MCF 10A (cell line): ENCODE measurements around the gene SYT13. TPM values are rescaled to one million over a fixed set of nuclear protein-coding genes. Genes with fewer than 3 reads are reported as not detected.

Experiments used
- BruUV-seq: library from RNA; stranded (reverse); fragments of 400-500 nt; replicated peaks from 2 replicates; lab custom pipeline; 2021; lab: Mats Ljungman, UMichigan
- CTCF ChIA-PET: fragments of 300-600 bp; sonication (Branson Sonifier 250); formaldehyde crosslinking; extraction: SDS; loops from one replicate; lab custom pipeline; 2021; ENCODE audit warnings: antibody characterized with exemption, inconsistent platforms; lab: Yijun Ruan, JAX
- POLR2A ChIA-PET: fragments of 300-600, 350-650 bp; sonication (Branson Sonifier 250); formaldehyde crosslinking; extraction: SDS; loops from one replicate; lab custom pipeline; 2020; ENCODE audit warnings: antibody characterized with exemption, inconsistent platforms; lab: Yijun Ruan, JAX
- DNase-seq: peaks from one replicate; pipeline ENCODE4 v3.0.0-alpha.2; 2018; ENCODE audit not compliant: unreplicated experiment
- H3K27ac Mint-ChIP-seq: one replicate; pipeline ENCODE4 v1.8.0; 2022; ENCODE audit warnings: mild to moderate bottlenecking, low read depth, mixed read lengths; ENCODE audit not compliant: unreplicated experiment
- H3K27me3 Mint-ChIP-seq: one replicate; pipeline ENCODE4 v1.8.0; 2022; ENCODE audit warnings: mixed read lengths; ENCODE audit not compliant: insufficient read depth, unreplicated experiment
- H3K36me3 Mint-ChIP-seq: one replicate; pipeline ENCODE4 v1.8.0; 2022; ENCODE audit warnings: mild to moderate bottlenecking, moderate library complexity, mixed read lengths; ENCODE audit not compliant: insufficient read depth, unreplicated experiment
- H3K4me1 Mint-ChIP-seq: one replicate; pipeline ENCODE4 v1.8.0; 2022; ENCODE audit warnings: mixed read lengths; ENCODE audit not compliant: insufficient read depth, unreplicated experiment
- H3K4me3 Mint-ChIP-seq: one replicate; pipeline ENCODE4 v1.8.0; 2022; ENCODE audit warnings: mild to moderate bottlenecking, moderate library complexity, mixed read lengths; ENCODE audit not compliant: unreplicated experiment
- H3K9me3 Mint-ChIP-seq: one replicate; pipeline ENCODE4 v1.8.0; 2022; ENCODE audit warnings: mixed read lengths; ENCODE audit not compliant: unreplicated experiment
- CTCF ChIP-seq: fragments of 200-600 bp; IDR thresholded peaks from one replicate; pipeline ENCODE4 v1.8.0; 2022; ENCODE audit warnings: antibody characterized with exemption, mild to moderate bottlenecking; ENCODE audit not compliant: unreplicated experiment
- intact Hi-C: fragments of 100-400 bp; cut with micrococcal nuclease; formaldehyde crosslinking; loops from 2 replicates; pipeline ENCODE4 v1.14.1; 2022
- total RNA-seq: library from RNA; stranded (reverse); gene quantifications from 2 replicates; pipeline ENCODE4 v1.2.3, GENCODE V29; 2022

SYT13 gene
- total RNA-seq, 1 experiment from 2014 or later = not detected

- Mint-ChIP-seq H3K4me1 (no peaks in the 10 kb centered on the region), H3K27ac (no peak overlapping the region), H3K9me3 (no peaks in the 10 kb centered on the region), H3K27me3 (peaks cover 10% of the 10 kb centered on the region), H3K4me3 (no peak overlapping the region), H3K36me3 (no peaks in the 10 kb centered on the region)
- intact Hi-C loops = no loop called here
- POLR2A ChIA-PET = no interaction called here
- TF ChIP-seq CTCF = no peak
- CTCF ChIA-PET = interaction anchor here (0.6 to 2.3 kb wide), 5 partner anchors 15 to 493 kb away, joined by 3 to 8 read pairs (median 3); no protein-coding TSS in a partner anchor
- BruUV-seq = no TSS peak
- no peak for DNase-seq
Measured at GRCh38 chr11:45298718-45299117, 12.6 kb upstream of the SYT13 start.

GRCh38 chr11:45296075-45296474 is 9.9 kb upstream of the SYT13 start:
- intact Hi-C loops = no loop called here
- peaks cover 10% of the 10 kb centered on the region for H3K27me3 Mint-ChIP-seq

GRCh38 chr11:45294499-45294898 is 8.4 kb upstream of the SYT13 start:
- CTCF ChIA-PET = interaction anchor here (0.5 to 2.6 kb wide), 10 partner anchors 13 to 358 kb away, joined by 3 to 17 read pairs (median 4); no protein-coding TSS in a partner anchor
- Mint-ChIP-seq H3K9me3 (no peaks in the 10 kb centered on the region), H3K4me1 (peaks cover 3% of the 10 kb centered on the region)

More at GRCh38 chr11:45296075-45296474, 9.9 kb upstream of the SYT13 start:
- no peak for DNase-seq
- Mint-ChIP-seq H3K4me3 (no peak overlapping the region), H3K9me3 (no peaks in the 10 kb centered on the region), H3K4me1 (no peaks in the 10 kb centered on the region), H3K27ac (no peak overlapping the region), H3K36me3 (no peaks in the 10 kb centered on the region)
- no peak for TF ChIP-seq CTCF
- ChIA-PET POLR2A (interaction anchor here (0.7 kb wide), 1 partner anchor 367 kb away, joined by 3 read pairs; no protein-coding TSS in a partner anchor), CTCF (interaction anchor here (0.7 to 2.6 kb wide), 4 partner anchors 14 to 507 kb away, joined by 3 to 14 read pairs (median 4); no protein-coding TSS in a partner anchor)
- BruUV-seq = no TSS peak

More at GRCh38 chr11:45294499-45294898, 8.4 kb upstream of the SYT13 start:
- no peak for DNase-seq
- intact Hi-C loops = loop anchor here (5.0 kb wide), 1 partner anchor 357 kb away; no protein-coding TSS in a partner anchor
- POLR2A ChIA-PET = interaction anchor here (1.4 kb wide), 1 partner anchor 184 kb away, joined by 4 read pairs; no protein-coding TSS in a partner anchor
- no peak overlapping the region for H3K4me3 Mint-ChIP-seq
- no TSS peak for BruUV-seq
- peaks cover 15% of the 10 kb centered on the region for H3K27me3 Mint-ChIP-seq
- no peak for TF ChIP-seq CTCF
- no peaks in the 10 kb centered on the region for H3K36me3 Mint-ChIP-seq
- H3K27ac Mint-ChIP-seq = no peak overlapping the region
